ENCODE measurements around the gene ZNF581.

The ZNF581 gene

GRCh38 chr19:55694656-55695491, 51.4 kb downstream of the ZNF581 start:
- DNase-seq (ENCODE audit: low spot score): no peak
